ENCODE results near the gene KDM5C. TPM values are rescaled to one million over a fixed set of nuclear protein-coding genes. Genes with fewer than 3 reads are reported as not detected.

Gene KDM5C
- polyA plus RNA-seq, 1 donor from 2014 or later: 67.8 TPM

GRCh38 chrX:53186351-53186750 is 38.7 kb downstream of the KDM5C start:
- H3K9me2 ChIP-seq (ENCODE audit: insufficient read depth, low read length): no peaks in the 10 kb centered on the region
- no peaks in the 10 kb centered on the region for H4K20me1 ChIP-seq (ENCODE audit: insufficient read depth)
- no peak overlapping the region for H2AFZ ChIP-seq (ENCODE audit: low read depth, low read length)
- H3F3A ChIP-seq (ENCODE audit: insufficient read depth, low read length, poor library complexity, severe bottlenecking): no peaks in the 10 kb centered on the region
- TF ChIP-seq SMC3 (conservative IDR thresholded peaks at IDR 0.05; ENCODE audit: poor library complexity) (no peak), REST (IDR thresholded peaks at IDR 0.05; ENCODE audit: borderline replicate concordance) (no peak), MXI1 (conservative IDR thresholded peaks at IDR 0.05; ENCODE audit: poor library complexity, severe bottlenecking) (no peak), CTCF (IDR thresholded peaks at IDR 0.05; ENCODE audit: poor library complexity, severe bottlenecking) (no peak), TAF1 (IDR thresholded peaks at IDR 0.05; ENCODE audit: low read depth) (no peak), RAD21 (conservative IDR thresholded peaks at IDR 0.05) (no peak), EZH2 (IDR thresholded peaks at IDR 0.05; ENCODE audit: borderline replicate concordance, insufficient read depth, low read length, poor library complexity, severe bottlenecking) (no peak), POLR2AphosphoS5 (IDR thresholded peaks at IDR 0.05) (no peak), EP300 (conservative IDR thresholded peaks at IDR 0.05; ENCODE audit: poor library complexity, severe bottlenecking) (no peak)
- H3K36me3 ChIP-seq (ENCODE audit: insufficient read depth, low read length): no peaks in the 10 kb centered on the region
- no peaks in the 10 kb centered on the region for H3K79me2 ChIP-seq (replicated peaks; ENCODE audit: insufficient read depth, low read length)
- H3K9ac ChIP-seq (ENCODE audit: low read length): no peak overlapping the region
- no peak overlapping the region for H3K4me2 ChIP-seq (ENCODE audit: low read length)
- H3K9me3 ChIP-seq (ENCODE audit: low read length): no peaks in the 10 kb centered on the region
- H3K4me3 ChIP-seq (ENCODE audit: low read length): no peak overlapping the region
- H3K27me3 ChIP-seq (ENCODE audit: insufficient read depth, low read depth, low read length): no peaks in the 10 kb centered on the region
- H3K27ac ChIP-seq (ENCODE audit: low read length): no peak overlapping the region

- no peaks in the 10 kb centered on the region for H3K36me3 ChIP-seq (ENCODE audit: insufficient read depth, low read length)
- no peaks in the 10 kb centered on the region for H4K20me1 ChIP-seq (ENCODE audit: insufficient read depth)
- H3K79me2 ChIP-seq (replicated peaks; ENCODE audit: insufficient read depth, low read length): no peaks in the 10 kb centered on the region
- no peak overlapping the region for H2AFZ ChIP-seq (ENCODE audit: low read depth, low read length)
- no peak overlapping the region for H3K9ac ChIP-seq (ENCODE audit: low read length)
- H3K27ac ChIP-seq (ENCODE audit: low read length): no peak overlapping the region
- H3K9me3 ChIP-seq (ENCODE audit: low read length): no peaks in the 10 kb centered on the region
- H3K27me3 ChIP-seq (ENCODE audit: insufficient read depth, low read depth, low read length): no peaks in the 10 kb centered on the region
- TF ChIP-seq EZH2 (IDR thresholded peaks at IDR 0.05; ENCODE audit: borderline replicate concordance, insufficient read depth, low read length, poor library complexity, severe bottlenecking): no peak
- TF ChIP-seq CTCF (IDR thresholded peaks at IDR 0.05; ENCODE audit: poor library complexity, severe bottlenecking): no peak
- TF ChIP-seq REST (IDR thresholded peaks at IDR 0.05; ENCODE audit: borderline replicate concordance): no peak
- TF ChIP-seq TAF1 (IDR thresholded peaks at IDR 0.05; ENCODE audit: low read depth): no peak
- no peak for TF ChIP-seq RAD21 (conservative IDR thresholded peaks at IDR 0.05)
- no peak for TF ChIP-seq SMC3 (conservative IDR thresholded peaks at IDR 0.05; ENCODE audit: poor library complexity)
- TF ChIP-seq MXI1 (conservative IDR thresholded peaks at IDR 0.05; ENCODE audit: poor library complexity, severe bottlenecking): no peak
- TF ChIP-seq POLR2AphosphoS5 (IDR thresholded peaks at IDR 0.05): no peak
- TF ChIP-seq EP300 (conservative IDR thresholded peaks at IDR 0.05; ENCODE audit: poor library complexity, severe bottlenecking): no peak
- no peak overlapping the region for H3K4me3 ChIP-seq (ENCODE audit: low read length)
- H3F3A ChIP-seq (ENCODE audit: insufficient read depth, low read length, poor library complexity, severe bottlenecking): no peaks in the 10 kb centered on the region
- no peak overlapping the region for H3K4me2 ChIP-seq (ENCODE audit: low read length)
- H3K9me2 ChIP-seq (ENCODE audit: insufficient read depth, low read length): no peaks in the 10 kb centered on the region
Measured at GRCh38 chrX:53184836-53185235, 40.2 kb downstream of the KDM5C start.

Measured in neural cell (in vitro differentiated cells).